Measurements from ENCODE around the gene BBX.

The BBX gene

GRCh38 chr3:107604057-107604822, 81.5 kb downstream of the BBX start:
- no peak for DNase-seq

- DNase-seq = no peak
Measured at GRCh38 chr3:107611775-107612469, 89.2 kb downstream of the BBX start.

- no peak for DNase-seq
Measured at GRCh38 chr3:107612664-107613084, 89.9 kb downstream of the BBX start.

GRCh38 chr3:107619549-107619948, 96.8 kb downstream of the BBX start:
- no peak for DNase-seq

GRCh38 chr3:107620534-107620933, 97.8 kb downstream of the BBX start:
- DNase-seq = no peak

- DNase-seq = no peak
Measured at GRCh38 chr3:107621465-107621864, 98.7 kb downstream of the BBX start.

GRCh38 chr3:107627962-107628542, 105.3 kb downstream of the BBX start:
- no peak for DNase-seq

- no peak for DNase-seq
Measured at GRCh38 chr3:107629566-107629965, 106.8 kb downstream of the BBX start.

- DNase-seq = no peak
Measured at GRCh38 chr3:107630779-107631178, 108.0 kb downstream of the BBX start.

GRCh38 chr3:107632576-107632975, 109.8 kb downstream of the BBX start:
- no peak for DNase-seq

- no peak for DNase-seq
Measured at GRCh38 chr3:107633327-107634098, 110.8 kb downstream of the BBX start.

GRCh38 chr3:107634099-107634489, 111.3 kb downstream of the BBX start:
- DNase-seq = no peak

GRCh38 chr3:107637416-107638183, 114.8 kb downstream of the BBX start:
- no peak for DNase-seq

GRCh38 chr3:107641572-107642307, 119.0 kb downstream of the BBX start:
- no peak for DNase-seq

- no peak for DNase-seq
Measured at GRCh38 chr3:107643038-107643883, 120.5 kb downstream of the BBX start.

GRCh38 chr3:107644631-107645030, 121.9 kb downstream of the BBX start:
- no peak for DNase-seq

- DNase-seq = no peak
Measured at GRCh38 chr3:107650788-107651187, 128.0 kb downstream of the BBX start.

- no peak for DNase-seq
Measured at GRCh38 chr3:107651782-107652181, 129.0 kb downstream of the BBX start.

- no peak for DNase-seq
Measured at GRCh38 chr3:107654218-107654617, 131.5 kb downstream of the BBX start.

GRCh38 chr3:107657971-107658370, 135.2 kb downstream of the BBX start:
- no peak for DNase-seq
